SK-MEL-5 (cell line): ENCODE measurements around the gene TMED6. TPM values are rescaled to one million over a fixed set of nuclear protein-coding genes. Genes with fewer than 3 reads are reported as not detected.

ENCODE experiments used
- DNase-seq: peaks from one replicate; pipeline ENCODE4 v3.0.0-alpha.2; 2016; ENCODE audit warnings: low read depth, low spot score
- in situ Hi-C: cut with HindIII; loops from 2 replicates; pipeline ENCODE4 v1.10.0; 2016; ENCODE audit warnings: low sequenced_read_pairs, high pct_unique_total_duplicates, low pct_unique_long_range_greater_than_20kb
- total RNA-seq: library from RNA; depleted of rRNA; stranded (reverse); fragments of >200 nt; shearing (Covaris generic); gene quantifications from 2 replicates; pipeline ENCODE4 v1.2.3, GENCODE V29; 2014

The TMED6 gene
- total RNA-seq, 1 experiment from 2014 or later: not detected

GRCh38 chr16:69329369-69330285 lies 22.0 kb downstream of the TMED6 start:
- in situ Hi-C loops: no loop called here
- no peak for DNase-seq

- DNase-seq: no peak
- in situ Hi-C loops: no loop called here
Observed at GRCh38 chr16:69328854-69329316, 22.7 kb downstream of the TMED6 start.

DNA sequence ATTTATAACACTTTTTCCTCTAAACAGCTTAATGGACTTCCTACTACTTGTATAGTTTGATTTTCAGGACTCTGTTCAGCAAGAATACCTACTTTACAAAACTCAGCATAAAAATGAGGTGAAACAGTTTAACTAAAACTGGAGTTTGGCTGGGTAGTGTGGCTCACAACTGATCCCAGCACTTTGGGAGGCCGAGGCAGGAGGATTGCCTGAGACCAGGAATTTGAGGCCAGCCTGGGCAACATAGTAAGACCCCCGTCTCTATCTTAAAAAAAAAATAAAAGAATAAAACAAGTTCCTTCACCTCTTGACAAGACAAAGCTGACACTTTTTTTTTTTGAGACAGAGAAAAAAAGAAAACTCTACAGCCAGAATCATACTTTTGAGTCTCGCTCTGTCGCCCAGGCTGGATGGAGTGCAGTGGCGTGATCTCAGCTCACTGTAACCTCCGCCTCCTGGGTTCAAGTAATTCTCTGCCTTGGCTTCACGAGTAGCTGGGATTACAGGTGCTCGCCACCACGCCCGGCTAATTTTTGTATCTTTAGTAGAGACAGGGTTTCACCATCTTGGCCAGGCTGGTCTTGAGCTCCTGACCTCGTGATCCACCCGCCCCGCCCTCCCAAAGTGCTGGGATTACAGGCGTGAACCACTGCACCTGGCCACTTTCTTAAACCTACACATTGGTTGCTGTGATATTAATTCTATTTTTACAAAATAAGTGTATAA lies 23.8 kb downstream of the TMED6 start:
- in situ Hi-C loops: no loop called here
- DNase-seq: no peak

DNA sequence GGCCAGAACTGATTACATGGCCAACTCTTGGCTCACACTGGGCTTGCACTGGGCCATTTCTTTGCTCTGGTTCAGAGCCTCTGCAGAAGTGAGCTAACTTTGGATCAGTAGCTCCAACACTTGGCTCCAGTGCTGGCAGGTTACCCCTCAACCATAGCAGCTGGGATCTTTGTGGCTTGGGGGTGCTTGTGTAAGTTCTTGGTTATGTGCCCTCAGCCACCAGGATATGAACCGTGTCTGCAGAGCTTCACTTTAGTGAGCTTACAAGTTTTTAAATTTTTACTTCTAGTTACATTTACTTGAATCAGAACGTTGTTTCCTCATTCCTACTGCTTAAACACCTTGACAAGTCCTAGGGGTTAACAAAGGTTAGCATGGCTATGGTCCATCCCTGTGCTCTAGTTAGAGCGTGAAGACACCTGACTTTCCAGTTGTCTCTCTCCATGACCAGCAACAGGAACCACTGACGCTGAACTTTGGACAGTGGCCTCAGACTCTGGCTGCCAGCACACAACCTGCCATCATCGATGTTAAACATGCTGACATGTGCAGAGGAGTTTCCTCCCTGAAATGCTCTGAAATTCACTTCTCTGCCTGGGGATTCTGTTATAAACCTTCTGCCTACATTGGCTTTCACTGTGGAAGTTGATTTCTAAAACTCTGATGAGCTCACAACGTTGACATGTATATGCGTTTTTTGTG lies 25.3 kb downstream of the TMED6 start:
- in situ Hi-C loops: no loop called here
- DNase-seq: no peak

- in situ Hi-C loops: no loop called here
Observed at GRCh38 chr16:69325784-69326171, 25.8 kb downstream of the TMED6 start.

GRCh38 chr16:69324585-69325253 lies 26.9 kb downstream of the TMED6 start:
- no peak for DNase-seq
- in situ Hi-C loops: no loop called here

More at GRCh38 chr16:69325784-69326171, 25.8 kb downstream of the TMED6 start:
- no peak for DNase-seq

GRCh38 chr16:69324013-69324531 lies 27.5 kb downstream of the TMED6 start:
- no peak for DNase-seq
- in situ Hi-C loops: no loop called here

- in situ Hi-C loops: no loop called here
Observed at GRCh38 chr16:69323415-69323814, 28.2 kb downstream of the TMED6 start.

DNA sequence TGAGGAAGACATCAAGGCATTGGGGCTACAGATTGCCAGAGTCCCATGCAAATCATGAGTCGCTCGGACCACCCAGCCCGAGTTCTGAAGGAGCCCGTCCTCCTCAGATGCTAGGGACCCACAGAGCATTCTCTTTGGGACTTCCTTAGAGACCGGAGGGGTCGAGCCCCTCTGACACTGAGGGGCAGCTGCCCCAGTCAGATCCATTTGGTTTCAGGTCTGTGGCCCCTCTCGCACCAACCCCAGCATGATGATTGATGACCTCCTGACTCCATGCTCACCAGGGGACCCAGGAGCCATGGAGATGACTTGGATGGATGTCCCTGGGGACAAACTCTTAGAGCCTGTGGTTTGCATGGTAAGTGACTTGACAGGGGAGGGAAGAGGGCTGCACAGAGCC lies 29.2 kb downstream of the TMED6 start:
- in situ Hi-C loops: no loop called here

More at GRCh38 chr16:69323415-69323814, 28.2 kb downstream of the TMED6 start:
- DNase-seq: no peak

DNA sequence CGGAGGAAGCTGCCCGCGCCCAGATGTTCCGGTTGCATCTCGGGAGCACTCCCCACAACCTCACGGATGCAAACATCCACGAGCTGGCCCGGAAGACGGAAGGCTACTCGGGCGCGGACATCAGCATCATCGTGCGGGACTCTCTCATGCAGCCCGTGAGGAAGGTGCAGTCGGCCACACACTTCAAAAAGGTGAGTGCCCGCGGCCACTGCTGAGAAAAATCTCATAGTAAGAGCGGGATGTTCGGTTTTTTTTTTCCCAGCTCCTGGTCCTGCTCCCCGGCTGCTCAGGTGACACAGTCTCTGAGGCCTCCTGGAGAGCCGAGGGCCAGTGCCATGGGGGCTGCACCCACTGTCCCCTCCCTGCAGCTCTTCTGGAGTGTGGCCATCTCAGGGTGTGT lies 30.5 kb downstream of the TMED6 start:
- DNase-seq: no peak

More for the DNA sequence above, 29.2 kb downstream of the TMED6 start:
- no peak for DNase-seq

GRCh38 chr16:69320740-69321073 lies 30.9 kb downstream of the TMED6 start:
- DNase-seq: no peak
- in situ Hi-C loops: no loop called here

More for the DNA sequence above, 30.5 kb downstream of the TMED6 start:
- in situ Hi-C loops: no loop called here

GRCh38 chr16:69319826-69320739 lies 31.5 kb downstream of the TMED6 start:
- in situ Hi-C loops: no loop called here
- DNase-seq: no peak

DNA sequence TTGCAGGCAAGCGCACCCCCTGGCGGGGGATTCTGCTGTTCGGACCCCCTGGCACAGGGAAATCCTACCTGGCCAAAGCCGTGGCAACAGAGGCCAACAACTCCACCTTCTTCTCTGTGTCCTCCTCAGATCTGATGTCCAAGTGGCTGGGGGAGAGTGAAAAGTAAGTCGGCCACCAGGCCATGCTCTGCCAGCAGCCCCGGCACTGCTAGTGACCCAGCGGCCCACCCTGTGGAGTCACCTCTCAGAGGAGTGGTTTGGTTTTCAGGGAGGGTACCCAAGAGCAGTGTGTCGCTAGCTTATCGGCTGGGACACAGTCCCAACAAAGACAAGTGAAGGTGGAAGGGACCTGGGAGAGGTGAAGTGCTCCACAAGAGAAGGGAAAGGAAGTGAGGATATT lies 32.2 kb downstream of the TMED6 start:
- in situ Hi-C loops: no loop called here
- no peak for DNase-seq

DNA sequence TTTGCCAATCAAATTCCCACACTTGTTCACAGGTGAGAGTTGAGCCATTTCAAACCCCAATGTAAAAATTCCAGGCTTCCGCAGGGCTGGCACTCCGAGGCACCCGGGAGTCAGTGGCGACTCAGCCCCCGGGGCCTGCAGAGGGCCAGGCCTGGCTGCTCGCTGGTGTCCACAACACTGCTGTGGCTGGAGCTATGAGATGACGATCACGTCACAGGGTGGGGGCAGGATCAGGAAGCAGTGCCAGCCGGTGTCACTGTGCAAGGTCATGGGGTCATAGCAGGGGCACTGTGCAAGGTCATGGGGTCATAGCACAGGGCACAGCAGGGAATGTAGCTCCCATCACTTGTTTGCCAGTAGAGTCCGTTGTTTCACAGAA lies 32.7 kb downstream of the TMED6 start:
- in situ Hi-C loops: no loop called here

DNA sequence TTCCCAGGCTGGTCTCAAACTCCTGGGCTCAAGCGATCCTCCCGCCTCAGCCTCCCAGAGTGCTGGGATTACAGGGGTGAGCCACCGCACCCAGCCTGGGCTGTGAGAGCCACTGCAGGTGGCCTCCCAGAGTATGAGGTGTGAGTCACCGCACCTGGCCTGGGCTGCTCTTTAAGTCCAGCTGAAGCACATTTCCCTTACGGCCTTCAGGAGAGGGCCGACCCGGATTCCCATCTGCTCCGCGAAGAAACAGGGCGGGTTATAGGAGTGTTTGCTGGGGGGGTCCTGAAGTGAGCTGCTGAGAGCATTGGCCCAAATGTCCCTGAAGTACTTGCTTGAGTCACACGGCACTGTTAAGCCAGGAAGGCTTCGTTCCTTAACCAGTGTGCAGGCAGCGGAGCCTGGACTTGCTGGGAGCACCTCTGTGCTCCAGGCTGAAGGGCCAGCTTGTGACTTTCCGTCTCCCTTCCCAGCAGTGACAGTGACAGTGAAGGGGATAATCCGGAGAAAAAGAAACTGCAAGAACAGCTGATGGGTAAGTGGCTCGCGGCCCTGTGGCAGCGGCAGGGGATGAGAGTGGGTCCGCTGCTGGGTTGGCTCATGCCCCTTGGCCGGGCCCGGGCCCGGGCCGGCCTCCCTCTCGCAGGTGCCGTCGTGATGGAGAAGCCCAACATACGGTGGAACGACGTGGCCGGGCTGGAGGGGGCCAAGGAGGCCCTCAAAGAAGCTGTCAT lies 33.2 kb downstream of the TMED6 start:
- DNase-seq: no peak
- in situ Hi-C loops: no loop called here

More for the DNA sequence above, 32.7 kb downstream of the TMED6 start:
- DNase-seq: no peak

GRCh38 chr16:69316595-69317034 lies 35.0 kb downstream of the TMED6 start:
- in situ Hi-C loops: no loop called here
- DNase-seq: no peak
